HG03108 (cell line): Measurements from ENCODE around the gene SLC48A1.

ENCODE experiments used
- ATAC-seq: cut with Tn5 transposase; IDR thresholded peaks from one replicate; pipeline ENCODE4 v1.9.1; 2021; ENCODE audit warnings: moderate library complexity; ENCODE audit not compliant: unreplicated experiment

SLC48A1 gene

DNA sequence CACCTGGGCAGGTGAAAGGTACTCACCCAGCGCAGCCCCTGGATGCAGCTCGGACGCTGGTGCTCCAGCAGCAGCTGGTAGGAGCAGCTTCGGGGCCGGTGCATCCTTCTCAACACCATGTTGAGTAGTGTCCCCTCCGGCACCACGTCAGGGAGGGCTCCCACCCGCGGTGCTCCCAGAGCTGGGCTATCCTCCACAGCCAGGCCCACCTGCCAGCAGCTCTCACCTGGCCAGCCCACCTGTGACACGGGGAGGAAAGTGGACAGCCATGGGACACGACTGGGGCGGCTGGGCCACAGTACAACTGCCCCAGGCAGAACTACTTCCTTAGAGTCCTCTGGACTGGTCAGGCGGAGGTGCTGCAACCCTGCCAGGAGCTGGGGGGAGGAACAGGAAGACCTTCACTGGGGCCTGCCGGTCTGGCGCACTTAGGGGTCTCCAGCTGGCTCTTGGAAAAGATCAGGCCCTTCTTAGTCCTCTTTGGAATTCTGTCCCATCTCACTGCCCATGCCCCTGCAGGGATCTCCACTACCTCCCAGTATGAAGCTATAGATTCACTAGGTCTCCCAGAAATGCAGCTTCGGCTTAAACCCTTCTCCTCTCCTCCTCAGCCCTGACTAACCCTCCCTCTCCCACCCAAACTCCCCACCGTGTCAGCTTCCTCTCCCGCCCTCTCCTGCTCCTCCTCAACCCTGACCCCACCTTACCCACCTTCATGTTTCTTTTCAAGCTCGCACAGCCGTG, 15.0 kb upstream of the SLC48A1 start:
- ATAC-seq: no peak

DNA sequence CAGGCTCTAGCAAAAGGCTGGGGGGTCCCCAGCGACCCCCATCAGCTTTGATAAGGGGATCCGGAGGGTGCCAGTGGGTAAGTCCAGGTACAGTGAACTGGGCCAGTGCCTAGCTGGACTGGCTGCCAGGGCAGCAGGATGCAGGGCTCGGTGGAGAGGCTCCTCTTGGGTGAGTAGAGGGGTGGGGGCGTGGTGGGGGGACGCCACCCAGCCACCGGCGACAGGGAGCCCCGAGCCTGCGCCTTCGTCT, 14.5 kb upstream of the SLC48A1 start:
- no peak for ATAC-seq

GRCh38 chr12:47758834-47759690, 14.0 kb upstream of the SLC48A1 start, which contains the start of gene RAPGEF3:
TSS of gene RAPGEF3 (minus strand) at chr12:47758880. CDS start at chr12:47758556, 324 bp downstream.
- peak; percentile 40 for ATAC-seq

GRCh38 chr12:47762850-47763465, 10.1 kb upstream of the SLC48A1 start:
- ATAC-seq: no peak

- no peak for ATAC-seq
Observed at GRCh38 chr12:47763481-47764346, 9.3 kb upstream of the SLC48A1 start.

DNA sequence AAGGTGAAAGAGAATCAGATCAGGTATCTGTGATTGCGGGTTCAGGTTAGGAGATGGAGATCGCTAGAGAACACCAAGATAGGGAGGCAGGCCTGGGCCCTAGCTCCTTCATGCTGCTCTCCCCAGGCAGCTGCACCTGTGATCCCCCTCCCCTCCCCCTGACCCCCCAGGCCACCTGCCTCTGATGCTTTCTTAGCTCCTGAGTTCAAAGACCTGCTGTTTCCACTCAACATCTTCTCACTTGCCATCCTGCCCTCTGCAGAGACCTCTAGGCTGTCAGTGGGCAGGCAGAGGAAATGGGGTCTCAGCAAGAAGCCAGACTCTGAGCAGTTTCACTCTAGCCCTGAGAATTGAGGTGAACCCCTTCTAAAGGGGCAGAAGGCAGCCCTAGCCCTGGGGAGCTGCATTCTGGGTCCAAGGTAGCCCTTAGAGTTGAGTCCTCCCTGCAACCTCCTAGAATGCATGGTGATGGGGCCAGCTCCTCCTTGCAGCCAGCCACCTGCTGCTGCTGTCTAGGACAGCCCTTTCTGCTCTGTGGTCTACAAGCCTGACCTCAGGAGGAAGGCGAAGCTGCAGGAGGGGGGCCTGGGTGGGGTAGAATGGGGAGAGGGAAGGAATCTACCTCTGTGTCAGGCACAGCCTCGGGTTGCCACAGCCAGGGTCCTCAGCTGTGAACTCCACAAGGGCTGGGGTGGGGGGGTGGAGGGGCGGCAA, 6.4 kb upstream of the SLC48A1 start:
- ATAC-seq: no peak

GRCh38 chr12:47767216-47767724, 5.8 kb upstream of the SLC48A1 start:
- ATAC-seq: no peak

- ATAC-seq: no peak
Observed at GRCh38 chr12:47768323-47768811, 4.7 kb upstream of the SLC48A1 start.

- ATAC-seq: no peak
Observed at GRCh38 chr12:47769234-47770085, 3.6 kb upstream of the SLC48A1 start.

DNA sequence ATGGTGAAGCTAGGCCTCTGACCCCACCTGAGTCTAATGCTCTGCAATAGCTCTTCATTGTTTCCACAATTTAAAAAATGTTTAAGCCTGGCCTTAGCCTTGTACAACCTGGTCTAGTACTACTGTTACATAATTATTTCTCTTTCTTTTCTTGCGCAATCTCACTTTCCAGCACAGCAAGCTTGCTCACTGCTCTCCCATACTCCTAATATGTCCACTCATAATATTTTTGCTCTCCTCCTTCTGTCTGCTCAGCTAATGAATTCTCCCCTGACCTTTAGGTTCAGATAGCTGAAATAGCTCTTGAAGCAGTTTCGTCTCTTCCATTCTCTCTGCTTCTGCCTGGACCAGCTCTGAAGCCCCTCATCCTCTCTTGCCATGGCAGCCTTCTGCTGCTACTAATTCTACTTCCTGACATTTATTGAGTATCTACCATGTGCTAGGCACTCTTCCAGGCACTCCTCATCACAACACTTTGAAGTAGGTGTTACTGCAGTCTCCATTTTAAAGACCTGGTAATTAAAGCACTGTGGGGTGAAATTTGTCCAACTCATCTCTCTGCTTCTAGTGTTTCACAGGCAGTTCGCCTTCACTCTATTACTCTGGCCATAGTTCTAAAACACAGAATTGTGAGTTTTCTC, 2.8 kb upstream of the SLC48A1 start:
- no peak for ATAC-seq

- no peak for ATAC-seq
Observed at GRCh38 chr12:47771304-47771703, 1.7 kb upstream of the SLC48A1 start.

GRCh38 chr12:47772094-47772660, 861 bp upstream of the SLC48A1 start:
- ATAC-seq: no peak

DNA sequence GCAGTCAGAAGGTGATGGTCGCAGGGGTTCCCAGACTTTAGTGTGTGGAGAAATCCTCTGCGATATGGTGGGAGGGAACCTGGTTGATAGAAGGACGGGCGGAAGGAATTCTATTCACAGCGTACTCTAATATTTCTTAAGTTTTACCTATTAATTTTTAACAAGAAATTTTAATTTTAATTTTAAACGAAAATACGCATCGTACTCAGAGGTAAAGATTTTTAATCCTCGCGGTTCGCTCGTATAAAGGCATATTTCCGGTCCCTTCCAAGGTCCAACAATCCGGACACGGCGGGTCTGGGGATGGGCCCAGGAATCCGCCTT, 338 bp upstream of the SLC48A1 start:
- no peak for ATAC-seq

- no peak for ATAC-seq
Observed at GRCh38 chr12:47773858-47774580, 981 bp downstream of the SLC48A1 start.

DNA sequence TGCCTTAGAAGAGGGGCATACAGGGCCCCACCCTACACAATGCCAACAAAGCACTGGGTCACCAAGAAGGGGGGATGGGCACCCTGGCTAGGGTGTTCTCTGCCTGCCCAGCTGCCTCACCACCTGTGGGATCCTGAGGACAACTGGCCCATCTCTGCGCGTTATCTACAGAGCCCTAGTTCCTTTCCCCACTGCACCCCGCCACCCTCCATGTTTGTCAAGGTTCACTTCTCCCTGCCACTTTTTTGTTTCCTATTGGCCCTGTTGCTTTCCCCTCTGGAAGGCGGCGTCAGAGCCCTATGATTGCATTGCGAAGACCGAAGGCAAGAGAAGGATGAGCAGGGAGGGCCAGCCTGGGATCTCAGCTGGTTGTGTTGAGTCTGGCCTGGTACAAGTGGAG, 1.6 kb downstream of the SLC48A1 start:
- ATAC-seq: no peak

GRCh38 chr12:47775100-47775911, 2.3 kb downstream of the SLC48A1 start:
- no peak for ATAC-seq
